H7 (cell line): Measurements from ENCODE around the gene FCGR3B. TPM values are rescaled to one million over a fixed set of nuclear protein-coding genes. Genes with fewer than 3 reads are reported as not detected.

Experiments
- total RNA-seq: library from RNA; depleted of rRNA; stranded (reverse); fragments of >200 nt; shearing (Covaris generic); gene quantifications from 2 replicates; pipeline ENCODE4 v1.2.3, GENCODE V29; 2014; rRNA removed

The FCGR3B gene
- total RNA-seq, 1 experiment from 2014 or later = not detected

Other genes starting within 250 kb of the FCGR3B start
- not detected in 2 replicates for gene FCGR2A, start 125.7 kb downstream of the FCGR3B start, total RNA-seq
- gene HSPA6, start 106.6 kb downstream of the FCGR3B start, total RNA-seq = 0.04 TPM in 1 of 2 replicates, not detected in the other
- gene FCGR3A, start 81.4 kb downstream of the FCGR3B start, total RNA-seq = not detected in 2 replicates
- gene FCGR2B, start 32.0 kb upstream of the FCGR3B start, total RNA-seq = not detected in 2 replicates
- not detected in 2 replicates for gene FCRLA, start 76.1 kb upstream of the FCGR3B start, total RNA-seq
- 0.55 and 0.74 TPM in 2 replicates for gene FCRLB, start 90.4 kb upstream of the FCGR3B start, total RNA-seq
- 38.1 and 42.8 TPM in 2 replicates for gene DUSP12, start 118.6 kb upstream of the FCGR3B start, total RNA-seq
- 13.4 and 17.8 TPM in 2 replicates for gene ATF6, start 135.1 kb upstream of the FCGR3B start, total RNA-seq